C1 segment of cervical spinal cord (tissue), 14 donors: Measurements from ENCODE around the gene ENO4.

ENCODE experiments used
- DNase-seq, 14 donors: peaks; one replicate each; lab custom pipeline; 2025; lab: John Stamatoyannopoulos, UW

The ENO4 gene

GRCh38 chr10:116910910-116911309 lies 61.6 kb downstream of the ENO4 start:
- DNase-seq: no peak

- no peak for DNase-seq
These were observed 62.9 kb downstream of the ENO4 start for GRCh38 chr10:116912162-116912561.

GRCh38 chr10:116913695-116914094 lies 64.4 kb downstream of the ENO4 start:
- DNase-seq: no peak

GRCh38 chr10:116915340-116915739 lies 66.0 kb downstream of the ENO4 start:
- no peak for DNase-seq

- DNase-seq: no peak
These were observed 68.2 kb downstream of the ENO4 start for GRCh38 chr10:116917481-116917880.

GRCh38 chr10:116918583-116918982 lies 69.3 kb downstream of the ENO4 start:
- DNase-seq: no peak

- DNase-seq: no peak
These were observed 69.9 kb downstream of the ENO4 start for GRCh38 chr10:116919164-116919563.

- DNase-seq: no peak
These were observed 70.4 kb downstream of the ENO4 start for GRCh38 chr10:116919706-116920105.

- DNase-seq: peak in 1 of 14 donors; percentile 67
These were observed 75.8 kb downstream of the ENO4 start for GRCh38 chr10:116925056-116925455.

- no peak for DNase-seq
These were observed 77.1 kb downstream of the ENO4 start for GRCh38 chr10:116926426-116926825.

GRCh38 chr10:116931806-116932205 lies 82.5 kb downstream of the ENO4 start:
- DNase-seq: no peak
